ENCODE measurements around the gene VPS13D. TPM values are rescaled to one million over a fixed set of nuclear protein-coding genes. Genes with fewer than 3 reads are reported as not detected.

Gene VPS13D
- total and polyA plus RNA-seq, 2 experiments from 2014 or later, result 9.7 to 35.7 TPM

DNA sequence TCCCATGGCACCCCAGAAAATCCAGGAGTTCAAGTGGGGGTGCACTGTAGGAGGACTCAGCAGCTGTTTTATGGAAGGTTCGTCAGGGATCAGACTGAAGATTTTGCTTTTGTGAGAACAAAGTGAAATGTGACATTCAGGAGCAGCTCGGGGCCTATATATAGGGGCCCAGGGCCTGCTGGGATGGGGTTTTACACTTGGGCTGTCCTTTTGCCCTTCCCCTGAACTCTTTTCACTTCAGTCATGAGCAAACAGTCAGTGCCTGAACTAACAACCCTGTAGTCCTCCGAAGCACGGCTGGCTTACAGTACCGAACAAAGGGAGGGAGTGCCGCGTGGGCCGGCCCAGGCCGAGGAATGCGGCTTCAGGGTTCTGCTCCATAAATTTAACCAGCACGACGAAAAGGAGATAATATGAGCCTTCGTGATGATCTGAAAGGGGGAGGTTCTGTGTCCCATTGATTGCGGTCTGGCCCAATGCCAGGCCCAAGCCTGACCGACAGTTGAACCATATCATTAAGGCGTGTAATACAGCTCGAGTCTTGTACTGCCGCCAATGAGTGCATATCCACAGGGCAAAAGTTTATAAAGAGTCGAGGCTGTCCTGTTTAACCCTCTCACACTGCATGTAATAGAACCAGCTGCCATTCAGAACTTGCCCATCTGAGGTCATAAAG is 248.2 kb downstream of the VPS13D start:
- Histone ChIP-seq H3K4me3 (no peak overlapping the region), H3K9me3 (ENCODE audit: low read depth) (no peaks in the 10 kb centered on the region), H3K4me1 (ENCODE audit: low read depth) (peaks cover 24% of the 10 kb centered on the region), H3K27me3 (no peaks in the 10 kb centered on the region), H3K27ac (peak overlapping the region; percentile 50), H3K36me3 (no peaks in the 10 kb centered on the region)
- peak; percentile 50 to 99 for DNase-seq (ENCODE audit: low read depth in 1 of 2, low spot score in 1 of 2)
- TF ChIP-seq, protein P1, sequence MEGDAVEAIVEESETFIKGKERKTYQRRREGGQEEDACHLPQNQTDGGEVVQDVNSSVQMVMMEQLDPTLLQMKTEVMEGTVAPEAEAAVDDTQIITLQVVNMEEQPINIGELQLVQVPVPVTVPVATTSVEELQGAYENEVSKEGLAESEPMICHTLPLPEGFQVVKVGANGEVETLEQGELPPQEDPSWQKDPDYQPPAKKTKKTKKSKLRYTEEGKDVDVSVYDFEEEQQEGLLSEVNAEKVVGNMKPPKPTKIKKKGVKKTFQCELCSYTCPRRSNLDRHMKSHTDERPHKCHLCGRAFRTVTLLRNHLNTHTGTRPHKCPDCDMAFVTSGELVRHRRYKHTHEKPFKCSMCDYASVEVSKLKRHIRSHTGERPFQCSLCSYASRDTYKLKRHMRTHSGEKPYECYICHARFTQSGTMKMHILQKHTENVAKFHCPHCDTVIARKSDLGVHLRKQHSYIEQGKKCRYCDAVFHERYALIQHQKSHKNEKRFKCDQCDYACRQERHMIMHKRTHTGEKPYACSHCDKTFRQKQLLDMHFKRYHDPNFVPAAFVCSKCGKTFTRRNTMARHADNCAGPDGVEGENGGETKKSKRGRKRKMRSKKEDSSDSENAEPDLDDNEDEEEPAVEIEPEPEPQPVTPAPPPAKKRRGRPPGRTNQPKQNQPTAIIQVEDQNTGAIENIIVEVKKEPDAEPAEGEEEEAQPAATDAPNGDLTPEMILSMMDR (IDR thresholded peaks at IDR 0.05; ENCODE audit: low read depth, low read length), result no peak

DNA sequence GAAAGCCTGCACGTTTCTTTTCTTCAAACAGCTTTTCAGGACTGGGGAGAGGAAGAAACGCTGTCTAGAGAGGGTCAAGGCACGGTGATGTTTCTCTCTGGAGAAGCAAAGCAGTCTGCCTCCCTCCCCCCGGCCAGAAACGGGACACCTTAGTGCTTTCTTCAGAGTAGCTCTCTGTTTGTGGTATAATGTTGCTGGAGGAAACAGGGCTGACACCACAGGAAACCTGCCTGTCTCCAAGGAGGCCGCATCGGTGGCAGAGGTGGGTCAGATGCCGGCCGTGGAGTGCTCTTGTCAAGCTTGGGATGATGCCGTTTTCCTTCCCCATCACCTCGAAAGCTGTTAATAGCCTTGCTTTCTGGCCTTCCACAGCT is 248.8 kb downstream of the VPS13D start:
- no peak for DNase-seq (ENCODE audit: low read depth in 1 of 2, low spot score in 1 of 2)
- no peaks in the 10 kb centered on the region for H3K9me3 ChIP-seq (ENCODE audit: low read depth)
- peaks cover 19% of the 10 kb centered on the region for H3K4me1 ChIP-seq (ENCODE audit: low read depth)
- peak overlapping the region; percentile 50 for H3K27ac ChIP-seq
- no peaks in the 10 kb centered on the region for H3K36me3 ChIP-seq
- TF ChIP-seq, protein P1 (IDR thresholded peaks at IDR 0.05; ENCODE audit: low read depth, low read length), result no peak
- H3K4me3 ChIP-seq, result no peak overlapping the region
- no peaks in the 10 kb centered on the region for H3K27me3 ChIP-seq

DNA sequence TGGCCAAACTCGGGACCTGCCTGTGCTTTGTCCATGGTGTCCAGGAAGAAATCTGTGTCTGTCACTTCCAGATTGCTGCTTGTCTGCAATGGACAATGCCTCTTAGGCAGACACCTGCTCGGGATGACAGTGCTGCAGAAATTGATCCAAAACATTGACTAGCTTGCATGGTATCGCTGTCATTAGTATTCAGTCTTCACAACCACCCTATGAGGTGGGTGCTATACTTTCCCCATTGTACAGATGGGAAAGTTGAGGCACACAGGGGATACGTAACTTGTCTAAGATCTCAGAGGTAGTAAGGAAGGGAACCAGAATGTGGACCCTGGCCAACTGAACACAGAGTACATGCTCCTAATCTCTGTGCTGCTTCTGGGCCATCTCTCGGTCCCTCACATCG is 249.5 kb downstream of the VPS13D start:
- Histone ChIP-seq H3K4me3 (no peak overlapping the region), H3K27me3 (no peaks in the 10 kb centered on the region), H3K27ac (no peak overlapping the region), H3K4me1 (ENCODE audit: low read depth) (peaks cover 18% of the 10 kb centered on the region), H3K36me3 (no peaks in the 10 kb centered on the region), H3K9me3 (ENCODE audit: low read depth) (no peaks in the 10 kb centered on the region)
- no peak for DNase-seq (ENCODE audit: low read depth in 1 of 2, low spot score in 1 of 2)
- TF ChIP-seq, protein P1 (IDR thresholded peaks at IDR 0.05; ENCODE audit: low read depth, low read length), result no peak

DNA sequence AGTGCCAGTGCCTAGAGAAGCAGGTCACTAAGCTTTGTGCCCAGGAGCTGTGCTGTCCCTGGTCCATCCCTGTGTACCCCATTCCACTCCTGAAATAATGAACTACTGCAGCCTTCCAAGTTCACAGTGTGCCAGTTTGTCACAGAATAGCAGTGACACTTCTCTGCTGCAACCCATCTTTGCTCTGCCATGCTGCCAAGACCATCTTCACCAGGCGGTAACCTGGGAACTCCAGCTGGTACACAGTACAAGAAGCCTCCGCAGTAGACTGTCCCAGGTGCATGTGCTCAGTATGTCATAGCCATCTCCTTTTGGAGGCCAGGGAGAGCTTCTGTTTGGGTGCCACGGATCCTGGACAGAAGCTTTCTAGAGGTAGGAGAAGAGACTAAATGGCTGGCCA is 250.2 kb downstream of the VPS13D start:
- DNase-seq (ENCODE audit: low read depth in 1 of 2, low spot score in 1 of 2), result no peak
- H3K27ac ChIP-seq, result no peak overlapping the region
- TF ChIP-seq, protein P1 (IDR thresholded peaks at IDR 0.05; ENCODE audit: low read depth, low read length), result no peak
- no peaks in the 10 kb centered on the region for H3K9me3 ChIP-seq (ENCODE audit: low read depth)
- peaks cover 18% of the 10 kb centered on the region for H3K4me1 ChIP-seq (ENCODE audit: low read depth)
- no peaks in the 10 kb centered on the region for H3K36me3 ChIP-seq
- H3K4me3 ChIP-seq, result no peak overlapping the region
- no peaks in the 10 kb centered on the region for H3K27me3 ChIP-seq

DNA sequence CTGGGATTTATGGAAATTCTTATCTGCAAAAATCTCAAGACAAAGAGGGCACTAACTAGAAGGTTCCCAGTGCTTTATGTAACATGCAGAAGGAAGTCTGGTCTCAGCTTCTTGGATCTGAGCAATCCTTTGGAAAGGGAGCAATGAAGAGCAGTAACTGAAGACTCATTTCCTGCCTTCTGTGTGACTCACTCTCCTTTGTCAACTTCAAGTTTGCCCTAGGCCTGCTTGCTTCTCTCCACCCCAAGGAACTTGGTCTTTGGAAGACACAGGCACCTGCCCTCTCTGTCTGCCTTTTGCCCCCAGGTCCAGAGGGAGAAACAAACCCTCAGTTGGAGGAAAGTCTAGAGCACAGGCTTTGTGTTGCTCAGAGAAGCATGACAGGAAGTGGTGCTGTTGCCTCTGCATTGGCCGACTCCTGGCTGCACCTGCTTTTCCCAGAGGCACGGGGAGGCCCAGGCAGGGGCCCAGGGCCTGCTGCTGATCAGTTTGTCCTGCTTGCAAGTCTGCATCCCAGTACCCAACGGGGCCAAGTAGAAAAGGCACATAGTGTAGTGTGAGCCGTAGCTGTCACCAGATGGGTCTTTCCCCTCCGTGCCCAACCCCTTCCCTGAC is 251.0 kb downstream of the VPS13D start:
- H3K27me3 ChIP-seq, result no peaks in the 10 kb centered on the region
- TF ChIP-seq, protein P1 (IDR thresholded peaks at IDR 0.05; ENCODE audit: low read depth, low read length), result no peak
- DNase-seq (ENCODE audit: low read depth in 1 of 2, low spot score in 1 of 2), result peak in 1 of 2 donors; percentile 83
- H3K4me3 ChIP-seq, result no peak overlapping the region
- H3K36me3 ChIP-seq, result no peaks in the 10 kb centered on the region
- peaks cover 18% of the 10 kb centered on the region for H3K4me1 ChIP-seq (ENCODE audit: low read depth)
- no peak overlapping the region for H3K27ac ChIP-seq
- no peaks in the 10 kb centered on the region for H3K9me3 ChIP-seq (ENCODE audit: low read depth)
